MV-4-11 (cell line): ENCODE data around the gene CST5.

Experiments used
- DNase-seq: peaks from one replicate; lab custom pipeline; 2025; lab: John Stamatoyannopoulos, UW

CST5 gene

DNA sequence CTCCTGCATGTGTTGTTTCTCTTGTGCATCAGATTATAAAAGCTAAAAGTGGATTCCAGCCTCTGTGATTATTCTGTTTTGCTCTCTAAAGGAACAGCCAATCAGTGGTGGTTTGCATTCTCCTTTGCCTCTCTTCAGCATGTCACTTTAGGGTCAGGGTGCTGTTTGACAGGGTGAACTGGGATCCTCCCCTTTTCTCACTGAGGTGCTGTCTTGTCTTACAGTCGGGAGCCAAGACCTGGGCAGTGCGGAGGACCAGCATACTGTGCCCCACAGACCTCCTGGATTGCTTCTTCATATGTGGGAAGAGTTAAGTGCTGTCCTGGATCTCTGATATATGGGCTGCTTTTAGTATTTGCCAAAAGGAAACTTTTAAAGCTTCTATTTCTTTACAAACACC, 37.9 kb downstream of the CST5 start:
- DNase-seq = no peak

GRCh38 chr20:23835716-23836115, 43.8 kb downstream of the CST5 start:
- DNase-seq = no peak

DNA sequence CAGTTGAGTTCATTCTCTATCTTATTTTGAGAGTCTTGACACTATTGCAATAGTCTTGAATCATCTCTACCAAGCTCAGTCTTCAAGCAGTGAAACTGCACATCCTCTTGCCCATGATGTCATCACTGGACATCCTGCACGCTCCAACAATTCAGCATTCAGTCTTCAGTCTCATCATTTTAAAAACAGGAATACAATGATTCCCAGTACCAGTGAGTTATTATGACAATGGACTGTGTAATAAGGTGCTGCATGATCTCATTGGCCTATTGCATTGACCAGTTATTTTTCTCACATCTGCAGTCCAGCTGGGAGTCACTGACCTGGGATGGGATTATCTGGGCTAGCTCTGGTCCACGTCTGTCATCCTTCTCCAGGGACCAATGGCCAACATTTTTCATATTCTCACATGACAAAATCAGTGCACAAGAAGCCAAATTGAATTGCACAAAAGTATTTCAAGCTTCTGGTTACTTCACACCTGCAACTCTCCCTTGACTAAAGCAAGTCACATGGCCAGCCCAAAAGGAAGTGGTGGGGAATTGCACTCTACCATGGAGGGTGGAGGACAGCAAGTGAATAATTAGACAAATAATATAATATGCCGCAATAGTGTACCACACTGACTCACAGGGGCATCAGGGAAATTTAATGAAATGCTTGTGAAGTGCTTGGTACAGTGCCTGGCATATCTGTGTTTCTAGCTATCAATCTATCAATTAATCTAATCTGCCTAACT, 46.6 kb downstream of the CST5 start:
- DNase-seq = no peak

DNA sequence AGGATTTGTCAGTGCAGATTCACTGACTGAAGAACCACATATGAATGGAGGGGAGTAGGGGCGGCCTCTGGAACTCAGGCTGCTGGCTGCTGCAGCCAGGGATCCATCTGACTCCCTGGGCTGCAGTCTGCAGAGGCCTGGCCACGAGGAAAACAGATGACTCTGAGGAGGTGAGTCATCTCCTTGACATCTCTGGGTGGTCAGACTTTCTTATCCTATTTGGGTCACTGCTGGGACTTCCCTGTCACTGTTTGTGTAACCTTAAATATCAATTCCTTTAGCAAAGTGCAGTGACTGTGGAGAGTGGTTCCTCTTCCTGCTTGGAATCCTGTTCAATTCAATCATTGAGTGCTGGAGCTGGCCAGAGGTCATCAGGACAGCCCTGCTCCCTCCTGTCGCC, 47.6 kb downstream of the CST5 start:
- DNase-seq = peak; percentile 21

DNA sequence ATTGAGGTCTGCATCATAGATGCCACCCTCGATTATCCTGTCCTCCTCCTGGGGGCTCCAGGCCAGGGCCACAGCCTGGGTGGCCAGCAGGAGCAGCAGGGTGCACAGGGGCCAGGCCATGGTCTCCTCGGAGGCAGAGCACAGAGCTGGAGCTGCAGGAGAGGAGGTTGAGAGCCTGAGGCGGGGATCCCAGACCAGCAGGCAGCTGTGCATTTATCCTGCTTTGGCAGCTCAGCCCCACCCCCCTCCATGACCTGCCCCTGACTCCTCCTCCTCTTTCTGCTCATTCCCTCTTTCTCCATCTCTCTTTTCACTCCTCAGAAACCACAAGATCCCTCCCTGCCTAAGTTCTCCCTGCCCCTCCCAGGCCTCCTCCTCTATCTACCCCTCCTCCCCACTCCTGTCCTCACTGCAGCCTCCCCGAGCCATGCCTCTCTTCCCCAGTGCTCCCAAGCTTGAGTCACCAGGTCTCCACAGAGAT, 53.0 kb downstream of the CST5 start, which contains the start of gene CST2:
Gene CST2 (minus strand): TSS at position 189 of the 481 bp plus-strand sequence. CDS start 69 bp downstream, at position 120.
- DNase-seq = no peak
